ENCODE results near the gene C1orf105.

DNA sequence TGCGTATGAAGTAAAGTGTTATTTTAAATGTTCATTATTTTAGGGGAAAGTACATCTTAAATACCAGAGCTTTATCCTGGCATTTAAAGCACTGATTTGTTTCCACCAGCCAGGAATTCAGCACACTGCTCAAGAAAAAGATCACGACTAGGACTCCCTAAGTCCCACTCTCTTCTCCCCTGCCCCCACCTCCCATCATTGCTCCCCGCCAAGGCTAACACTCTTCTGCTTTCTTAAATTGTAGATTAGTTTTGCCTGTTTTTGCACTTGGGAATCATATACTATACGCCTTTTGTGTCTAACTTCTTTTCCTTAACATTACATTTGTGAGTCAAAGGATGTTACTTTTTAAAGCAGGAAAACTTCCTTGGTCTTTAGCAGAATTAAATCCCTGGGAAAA is 37.5 kb upstream of the C1orf105 start:
- no peak for TF ChIP-seq CTCF (IDR thresholded peaks at IDR 0.05)
- TF ChIP-seq EP300 (IDR thresholded peaks at IDR 0.05), result no peak

All from gastroesophageal sphincter (tissue), 3 donors.